SJCRH30 (cell line): ENCODE data around the gene LMF1. TPM values are rescaled to one million over a fixed set of nuclear protein-coding genes. Genes with fewer than 3 reads are reported as not detected.

Source experiments
- DNase-seq, 2 experiments: peaks; one replicate each; pipeline ENCODE4 v3.0.0-alpha.2; 2015 to 2020
- H3K27ac ChIP-seq: fragments of 250-450 bp; sonication (Bioruptor Pico); 2 replicates; pipeline ENCODE4 v1.5.1; 2020; ENCODE audit warnings: mild to moderate bottlenecking, moderate library complexity
- H3K27me3 ChIP-seq: fragments of 250-450 bp; sonication (Bioruptor Pico); 2 replicates; pipeline ENCODE4 v1.5.1; 2020; ENCODE audit warnings: mild to moderate bottlenecking, moderate library complexity
- H3K36me3 ChIP-seq: fragments of 250-450 bp; sonication (Bioruptor Pico); 2 replicates; pipeline ENCODE4 v1.5.1; 2020; ENCODE audit warnings: mild to moderate bottlenecking, moderate library complexity
- H3K4me1 ChIP-seq: fragments of 250-450 bp; sonication (Bioruptor Pico); 2 replicates; pipeline ENCODE4 v1.5.1; 2020; ENCODE audit warnings: mild to moderate bottlenecking, moderate library complexity
- H3K4me3 ChIP-seq: fragments of 250-450 bp; sonication (Bioruptor Pico); 2 replicates; pipeline ENCODE4 v1.5.1; 2020; ENCODE audit warnings: mild to moderate bottlenecking, moderate library complexity
- H3K9me3 ChIP-seq: fragments of 250-450 bp; sonication (Bioruptor Pico); replicated peaks from 2 replicates; pipeline ENCODE4 v1.5.1; 2020; ENCODE audit warnings: mild to moderate bottlenecking, moderate library complexity
- total RNA-seq: library from RNA; depleted of rRNA; stranded (reverse); fragments of >200 nt; shearing (Covaris generic); gene quantifications from 2 replicates; pipeline ENCODE4 v1.2.3, GENCODE V29; 2014

The LMF1 gene
- total RNA-seq, 1 experiment from 2014 or later, result 2.3 TPM

DNA sequence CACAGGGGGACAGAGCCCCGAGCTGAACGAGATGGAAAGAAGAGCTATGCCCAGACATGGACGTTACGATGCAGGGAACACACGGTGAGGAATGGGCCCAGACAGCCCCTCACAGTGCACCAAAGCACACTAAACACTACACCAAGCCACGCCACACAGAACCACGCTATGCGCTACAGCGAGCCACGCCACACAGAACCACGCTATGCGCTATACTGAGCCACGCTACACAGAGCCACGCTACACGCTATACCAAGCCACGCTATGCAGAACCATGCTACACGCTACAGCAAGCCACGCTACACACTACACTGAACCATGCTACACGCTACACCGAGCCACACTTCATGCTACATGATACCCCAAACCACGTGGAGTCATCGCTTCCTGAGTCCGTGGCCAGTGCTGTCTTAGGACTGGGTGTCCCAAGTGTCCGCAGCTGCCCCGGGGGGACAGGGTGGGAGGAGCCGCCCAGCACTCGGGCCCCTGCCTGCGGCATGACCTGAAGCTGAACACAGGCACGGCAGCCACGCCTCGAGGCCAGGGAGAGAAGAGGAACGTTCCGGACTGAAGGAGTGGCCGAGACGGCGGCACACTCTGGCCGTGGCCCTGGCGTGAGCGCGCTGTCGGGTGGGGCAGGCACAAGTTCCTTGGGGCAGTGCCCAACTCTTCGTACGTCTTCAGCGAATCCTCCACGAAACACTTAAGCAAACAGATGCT lies 61.3 kb downstream of the LMF1 start:
- H3K4me1 ChIP-seq, result peaks cover 24% of the 10 kb centered on the region
- no peaks in the 10 kb centered on the region for H3K36me3 ChIP-seq
- peaks cover 3% of the 10 kb centered on the region; the same call in 1 of the 2 replicates for H3K9me3 ChIP-seq
- H3K27me3 ChIP-seq, result no peaks in the 10 kb centered on the region
- H3K27ac ChIP-seq, result no peak overlapping the region
- H3K4me3 ChIP-seq, result no peak overlapping the region
- no peak for DNase-seq

DNA sequence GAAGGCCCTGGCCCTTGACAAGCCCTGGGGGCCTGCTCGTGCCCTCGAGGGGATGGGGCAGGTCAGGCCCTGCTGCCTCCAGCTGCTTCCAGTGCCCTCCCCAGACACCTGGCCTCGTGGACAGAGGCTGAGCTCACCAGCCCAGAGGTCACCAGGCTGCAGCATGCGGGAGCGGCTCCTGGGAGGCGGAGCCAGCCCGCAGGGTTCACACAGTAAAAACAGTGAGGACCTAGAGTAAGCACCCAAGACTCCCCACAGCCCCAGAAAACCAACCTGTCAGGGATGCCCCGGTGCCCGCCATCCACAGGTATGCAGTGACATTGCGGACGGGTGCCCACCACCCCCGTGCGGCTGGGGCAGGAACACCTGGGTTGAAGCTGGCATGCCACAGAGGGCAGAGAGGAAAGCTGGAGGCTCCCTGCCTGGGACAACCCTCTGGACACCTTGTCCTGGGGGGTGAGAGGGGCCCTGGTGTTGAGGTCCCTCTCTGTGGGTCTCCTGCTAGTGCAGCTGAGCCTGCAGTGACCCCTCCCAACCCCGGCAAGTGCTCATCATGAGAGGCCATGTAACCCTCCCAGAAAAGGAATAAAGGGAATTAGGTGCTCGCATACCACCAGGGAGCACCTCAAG lies 62.1 kb downstream of the LMF1 start:
- no peaks in the 10 kb centered on the region for H3K36me3 ChIP-seq
- H3K27me3 ChIP-seq, result no peaks in the 10 kb centered on the region
- peaks cover 18% of the 10 kb centered on the region for H3K4me1 ChIP-seq
- DNase-seq, result no peak
- H3K4me3 ChIP-seq, result no peak overlapping the region
- no peak overlapping the region for H3K27ac ChIP-seq
- H3K9me3 ChIP-seq, result peaks cover 3% of the 10 kb centered on the region; the same call in 1 of the 2 replicates

DNA sequence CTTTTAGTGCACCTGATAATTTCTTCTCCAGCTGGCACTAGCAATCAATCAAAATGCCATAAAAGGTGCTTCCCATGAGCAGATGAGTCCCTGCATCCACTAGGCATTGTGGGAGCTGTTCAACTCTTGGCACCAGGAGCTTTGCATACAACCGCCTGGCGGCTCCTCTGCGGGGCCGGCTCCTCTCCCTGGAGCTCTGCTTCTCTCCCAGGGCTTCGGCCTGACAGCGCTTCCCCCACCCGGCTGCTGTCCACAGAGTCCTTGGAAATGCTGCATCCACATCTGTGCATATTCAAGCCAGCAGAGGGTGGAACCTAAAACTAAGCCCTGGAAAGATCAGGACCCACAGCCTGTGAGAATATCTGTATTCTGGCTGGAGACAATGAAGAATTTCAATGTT lies 62.9 kb downstream of the LMF1 start:
- peaks cover 3% of the 10 kb centered on the region; the same call in 1 of the 2 replicates for H3K9me3 ChIP-seq
- H3K27me3 ChIP-seq, result no peaks in the 10 kb centered on the region
- DNase-seq, result no peak
- H3K4me1 ChIP-seq, result peaks cover 10% of the 10 kb centered on the region
- no peak overlapping the region for H3K4me3 ChIP-seq
- no peak overlapping the region for H3K27ac ChIP-seq
- no peaks in the 10 kb centered on the region for H3K36me3 ChIP-seq

DNA sequence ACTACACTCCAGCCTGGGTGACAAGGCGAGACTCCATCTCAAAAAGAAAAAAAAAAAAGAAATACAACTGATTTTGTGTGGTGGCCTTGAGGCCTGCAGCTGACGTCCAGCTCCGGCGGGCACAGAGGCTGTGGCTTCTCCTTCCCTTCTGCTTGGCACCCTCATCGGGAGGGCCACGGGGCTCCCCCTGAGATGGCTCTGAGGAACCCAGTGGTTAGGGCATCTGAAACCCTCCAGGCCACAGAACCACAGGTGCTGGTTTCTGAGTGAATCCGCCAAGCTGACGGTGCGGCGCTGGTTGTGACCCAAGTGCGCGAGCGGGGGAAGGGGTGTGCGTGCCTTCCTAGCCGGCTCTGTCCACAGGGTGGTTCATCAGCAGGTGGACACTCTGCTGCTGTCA lies 63.4 kb downstream of the LMF1 start:
- peaks cover 8% of the 10 kb centered on the region for H3K4me1 ChIP-seq
- no peak overlapping the region for H3K4me3 ChIP-seq
- H3K9me3 ChIP-seq, result peaks cover 3% of the 10 kb centered on the region; the same call in 1 of the 2 replicates
- no peak for DNase-seq
- H3K27me3 ChIP-seq, result no peaks in the 10 kb centered on the region
- H3K27ac ChIP-seq, result no peak overlapping the region
- no peaks in the 10 kb centered on the region for H3K36me3 ChIP-seq

DNA sequence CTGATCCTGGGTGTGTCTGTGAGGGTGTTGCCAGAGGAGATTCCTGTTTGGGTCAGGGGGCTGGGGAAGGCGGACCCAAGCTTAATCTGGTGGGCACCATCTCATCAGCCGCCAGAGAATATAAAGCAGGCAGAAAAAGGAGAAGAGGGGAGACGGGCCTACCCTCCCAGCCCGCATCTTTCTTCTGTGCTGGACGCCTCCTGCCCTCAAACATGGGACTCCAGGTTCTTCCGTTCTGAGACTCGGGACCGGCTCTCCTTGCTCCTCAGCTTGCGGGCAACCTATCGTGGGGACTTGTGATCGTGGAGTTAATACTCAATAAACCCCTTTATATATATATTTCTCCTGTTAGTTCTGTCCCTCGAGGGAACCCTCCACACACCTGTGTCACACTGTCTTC lies 64.5 kb downstream of the LMF1 start:
- no peaks in the 10 kb centered on the region for H3K36me3 ChIP-seq

DNA sequence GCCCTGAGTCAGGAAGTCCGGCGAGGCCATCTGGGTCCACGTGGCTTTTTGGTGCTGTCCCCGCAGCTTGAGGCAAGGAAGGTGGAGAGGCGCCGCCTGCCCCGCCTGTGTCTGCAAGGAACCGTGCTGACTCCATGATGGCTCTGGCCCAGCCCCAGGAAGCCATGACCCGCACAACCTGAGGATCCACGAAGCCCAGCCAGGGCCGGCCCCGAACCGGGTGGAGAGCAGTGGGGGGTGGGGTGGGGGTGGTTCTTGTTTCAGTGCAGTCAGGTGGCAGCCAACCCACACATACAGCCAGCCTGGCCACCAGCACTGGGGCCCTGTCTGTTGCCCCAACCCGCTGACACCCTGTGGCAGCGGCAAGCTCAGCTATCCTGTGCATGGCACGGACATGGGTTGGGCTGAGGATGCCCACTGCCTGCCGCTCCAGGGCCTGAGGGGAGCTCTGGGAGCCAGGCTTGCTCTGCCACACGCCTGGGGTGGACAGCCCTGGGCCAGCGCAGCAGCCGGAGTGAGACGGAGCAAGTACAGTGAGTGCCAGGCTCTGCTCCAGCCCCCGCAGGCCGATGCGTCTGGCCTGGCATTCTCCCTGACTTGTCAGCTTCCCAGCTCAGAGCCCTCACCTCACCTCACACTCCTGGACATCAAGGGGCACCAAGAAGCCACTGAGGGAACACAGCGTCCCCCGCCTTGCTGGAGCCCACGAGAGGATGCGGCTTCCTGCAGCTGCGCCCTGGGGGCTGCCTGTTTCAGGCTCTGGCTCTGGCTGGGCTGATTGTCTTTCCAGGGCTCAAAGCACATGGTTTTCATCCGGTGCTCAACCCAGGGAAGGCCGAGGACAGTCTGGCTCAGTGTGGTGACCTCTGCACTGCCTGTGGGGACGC lies 68.8 kb downstream of the LMF1 start:
- no peak for DNase-seq
- no peaks in the 10 kb centered on the region for H3K27me3 ChIP-seq
- H3K9me3 ChIP-seq, result peaks cover 3% of the 10 kb centered on the region; the same call in 1 of the 2 replicates
- no peaks in the 10 kb centered on the region for H3K4me1 ChIP-seq
- no peaks in the 10 kb centered on the region for H3K36me3 ChIP-seq
- no peak overlapping the region for H3K4me3 ChIP-seq
- no peak overlapping the region for H3K27ac ChIP-seq

More for the DNA sequence above, 64.5 kb downstream of the LMF1 start:
- Histone ChIP-seq H3K9me3 (peaks cover 3% of the 10 kb centered on the region; the same call in 1 of the 2 replicates), H3K27ac (no peak overlapping the region), H3K4me1 (no peaks in the 10 kb centered on the region), H3K27me3 (no peaks in the 10 kb centered on the region), H3K4me3 (no peak overlapping the region)
- no peak for DNase-seq

DNA sequence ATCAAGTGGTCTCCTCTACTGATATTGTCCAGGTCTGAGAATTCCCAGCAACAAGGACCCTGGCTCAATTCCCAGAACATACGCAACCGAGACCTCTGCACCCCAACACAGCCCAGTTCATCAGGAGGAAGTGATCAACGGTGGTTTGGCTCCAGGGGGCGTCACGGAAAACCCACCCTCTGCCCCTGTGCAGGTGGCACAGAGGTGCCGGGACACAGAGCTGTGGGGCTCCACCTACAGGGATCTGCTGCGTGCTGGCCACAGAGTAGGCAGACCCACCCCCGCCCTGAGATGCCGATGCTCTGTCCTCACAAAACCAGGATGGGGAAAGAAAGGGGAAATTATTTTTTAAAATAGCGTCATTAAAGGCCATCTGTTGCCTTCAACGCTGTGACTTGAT lies 69.6 kb downstream of the LMF1 start:
- Histone ChIP-seq H3K4me1 (no peaks in the 10 kb centered on the region), H3K27me3 (no peaks in the 10 kb centered on the region), H3K9me3 (no peaks in the 10 kb centered on the region), H3K27ac (no peak overlapping the region), H3K4me3 (no peak overlapping the region), H3K36me3 (no peaks in the 10 kb centered on the region)
- DNase-seq, result no peak

DNA sequence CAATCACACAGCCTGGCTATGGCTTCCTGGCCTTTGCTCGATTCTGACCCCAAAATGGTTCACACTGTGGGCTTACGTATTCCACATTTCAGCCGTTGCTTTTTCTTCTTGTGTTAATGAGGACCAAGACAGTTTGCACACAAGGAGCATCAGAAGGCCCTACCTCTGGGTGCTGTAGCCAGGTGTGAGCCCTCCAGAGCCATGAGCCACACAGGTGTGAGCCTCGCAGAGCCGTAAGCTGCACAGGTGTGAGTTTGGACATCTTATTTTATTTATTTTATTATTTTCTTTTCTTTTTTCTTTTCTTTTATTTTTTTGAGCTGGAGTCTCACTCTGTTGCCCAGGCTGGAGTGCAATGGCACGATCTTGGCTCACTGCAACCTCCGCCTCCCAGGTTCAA lies 70.6 kb downstream of the LMF1 start:
- Histone ChIP-seq H3K4me3 (no peak overlapping the region), H3K36me3 (no peaks in the 10 kb centered on the region), H3K27me3 (no peaks in the 10 kb centered on the region), H3K4me1 (no peaks in the 10 kb centered on the region), H3K9me3 (no peaks in the 10 kb centered on the region), H3K27ac (no peak overlapping the region)
- DNase-seq, result no peak

DNA sequence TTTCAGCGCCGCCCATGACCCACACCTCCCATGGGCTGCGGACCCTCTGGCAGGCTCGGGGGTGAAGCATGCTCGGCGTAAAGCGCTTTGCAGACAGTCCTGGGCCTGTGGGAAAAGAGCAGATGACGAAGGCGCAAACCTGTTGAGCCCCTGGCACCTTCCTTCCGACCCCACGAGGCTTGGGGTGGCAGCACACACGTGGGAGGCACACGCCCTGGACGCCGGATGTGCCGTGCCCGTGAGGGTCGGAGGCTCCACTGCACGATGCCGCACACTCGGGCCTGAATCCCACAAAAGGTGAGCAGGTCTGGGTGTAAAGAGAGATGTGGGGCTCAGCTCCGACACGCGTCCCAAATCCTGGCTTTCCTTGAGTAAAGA lies 71.1 kb downstream of the LMF1 start:
- Histone ChIP-seq H3K27me3 (no peaks in the 10 kb centered on the region), H3K4me3 (no peak overlapping the region), H3K36me3 (no peaks in the 10 kb centered on the region), H3K27ac (no peak overlapping the region), H3K4me1 (no peaks in the 10 kb centered on the region), H3K9me3 (no peaks in the 10 kb centered on the region)
- DNase-seq, result no peak

DNA sequence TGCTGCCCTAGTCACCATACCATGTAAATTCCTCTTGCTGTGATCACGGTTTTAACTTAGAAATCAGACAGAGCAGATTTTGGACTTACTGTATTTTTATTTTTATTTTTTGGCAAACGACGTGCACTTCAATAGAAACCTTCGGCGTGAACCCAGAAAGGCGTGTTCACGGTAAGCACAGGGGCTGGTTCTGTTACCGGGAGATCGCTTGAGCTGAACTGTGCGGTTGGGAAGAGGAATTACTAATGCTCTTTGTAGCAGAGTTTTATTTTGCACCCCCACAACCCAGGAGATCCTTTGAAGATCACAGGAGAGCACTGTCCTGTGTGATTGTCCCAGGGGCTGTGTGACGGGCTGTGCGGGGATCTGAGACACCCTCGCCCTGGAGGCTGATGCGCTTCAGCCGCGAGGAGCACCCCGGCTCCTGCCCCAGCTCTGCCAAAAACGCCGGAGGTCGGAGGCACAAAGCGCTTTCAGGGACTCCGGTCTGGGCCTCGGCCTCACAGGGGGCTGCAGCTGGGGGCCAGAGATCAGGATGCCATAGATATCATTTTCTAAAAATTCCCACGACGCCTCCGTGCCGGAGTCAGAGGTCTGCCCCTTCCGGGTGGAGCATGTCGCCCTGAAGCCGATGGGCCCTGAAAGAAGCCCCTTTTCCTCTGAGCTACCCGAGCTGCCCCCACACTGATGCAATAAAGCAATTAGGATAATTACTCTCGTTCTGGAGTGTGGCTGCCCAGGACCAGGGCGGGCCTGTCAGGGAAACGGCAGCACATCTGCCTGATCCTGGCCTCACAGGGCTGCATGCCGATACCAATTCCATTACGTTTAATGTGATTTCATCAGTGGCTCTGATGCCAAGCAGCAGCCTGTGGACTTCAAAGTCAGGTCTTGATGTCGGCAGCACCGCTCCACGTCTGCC lies 71.8 kb downstream of the LMF1 start:
- H3K27ac ChIP-seq, result no peak overlapping the region
- H3K9me3 ChIP-seq, result no peaks in the 10 kb centered on the region
- no peak for DNase-seq

DNA sequence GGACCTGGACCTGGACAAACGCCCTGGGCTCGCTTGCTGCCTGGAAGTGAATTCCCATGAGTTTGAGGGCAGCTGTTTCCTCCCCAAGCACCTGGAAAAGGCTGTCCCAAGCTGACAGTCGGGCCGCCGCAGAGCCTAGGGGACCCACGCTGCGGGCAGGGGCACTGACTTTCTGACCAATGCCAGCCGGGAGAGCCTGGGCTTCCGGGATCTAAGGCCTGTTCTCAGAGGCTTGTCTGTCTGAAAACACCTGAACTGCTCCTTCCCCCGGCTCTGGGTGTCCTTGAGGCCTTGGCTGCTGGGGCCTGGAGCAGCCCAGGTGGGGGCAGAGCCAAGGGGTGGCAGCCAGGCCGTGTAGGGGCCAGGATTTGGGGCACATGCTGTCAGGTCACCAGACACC lies 72.6 kb downstream of the LMF1 start:
- Histone ChIP-seq H3K4me3 (no peak overlapping the region), H3K9me3 (no peaks in the 10 kb centered on the region), H3K4me1 (no peaks in the 10 kb centered on the region), H3K36me3 (no peaks in the 10 kb centered on the region), H3K27me3 (no peaks in the 10 kb centered on the region), H3K27ac (no peak overlapping the region)
- DNase-seq, result no peak

More for the DNA sequence above, 71.8 kb downstream of the LMF1 start:
- Histone ChIP-seq H3K36me3 (no peaks in the 10 kb centered on the region), H3K4me3 (no peak overlapping the region), H3K4me1 (no peaks in the 10 kb centered on the region), H3K27me3 (no peaks in the 10 kb centered on the region)

DNA sequence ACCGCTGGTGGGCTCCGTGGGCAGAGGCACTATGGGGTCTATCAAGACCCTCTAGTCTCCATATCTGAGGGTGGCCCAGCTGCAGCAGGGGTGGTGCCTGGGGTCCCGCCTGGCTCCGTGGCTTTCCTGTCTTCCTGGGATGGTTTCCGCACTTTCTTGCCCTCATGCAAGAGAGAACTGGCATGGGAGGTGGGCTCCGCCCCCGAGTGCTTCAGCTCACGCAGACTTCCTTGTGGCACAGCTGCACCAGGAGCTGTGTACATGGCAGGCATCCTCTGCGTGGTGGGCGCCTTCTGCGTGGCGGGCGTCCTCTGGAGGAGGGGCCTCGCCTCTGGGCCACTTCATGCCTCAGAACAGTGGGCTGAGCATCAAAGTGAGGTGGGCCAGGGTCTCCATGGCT lies 73.1 kb downstream of the LMF1 start:
- Histone ChIP-seq H3K4me3 (no peak overlapping the region), H3K36me3 (no peaks in the 10 kb centered on the region), H3K27ac (no peak overlapping the region), H3K27me3 (no peaks in the 10 kb centered on the region), H3K4me1 (no peaks in the 10 kb centered on the region), H3K9me3 (no peaks in the 10 kb centered on the region)
- no peak for DNase-seq

DNA sequence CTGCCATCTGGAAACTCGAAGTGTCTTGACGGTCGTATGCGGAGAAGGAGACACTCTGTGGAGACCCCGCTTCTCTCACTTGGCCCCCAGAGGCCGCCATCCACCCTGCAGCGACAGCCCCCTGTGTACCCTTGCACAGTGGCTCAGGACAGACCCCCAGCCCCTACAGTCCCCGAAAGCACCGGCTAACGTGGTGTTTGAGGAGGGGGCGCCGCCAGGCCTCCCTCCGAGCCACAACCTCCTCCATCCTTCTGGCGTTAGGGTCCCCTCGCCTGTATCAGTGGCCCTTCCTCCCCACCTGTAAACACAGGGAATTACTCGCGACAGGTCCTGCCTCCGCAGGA lies 73.6 kb downstream of the LMF1 start:
- no peak overlapping the region for H3K4me3 ChIP-seq
- H3K4me1 ChIP-seq, result no peaks in the 10 kb centered on the region
- no peaks in the 10 kb centered on the region for H3K36me3 ChIP-seq
- no peak overlapping the region for H3K27ac ChIP-seq
- H3K27me3 ChIP-seq, result no peaks in the 10 kb centered on the region
- H3K9me3 ChIP-seq, result no peaks in the 10 kb centered on the region
- DNase-seq, result no peak
